SU-DHL-6 (cell line): ENCODE results near the gene DOCK11.

Source experiments
- H2AFZ ChIP-seq: fragments of 200-600 bp; sonication (generic); 2 replicates; pipeline ENCODE4 v1.6.1; 2014; ENCODE audit warnings: low read depth, mild to moderate bottlenecking, moderate library complexity, mixed read lengths, antibody characterized with exemption, low read length; ENCODE audit not compliant: severe bottlenecking
- H3F3A ChIP-seq: fragments of 200-600 bp; shearing (Covaris generic); 2 replicates; pipeline ENCODE4 v1.6.0; 2016; ENCODE audit warnings: antibody characterized with exemption, mild to moderate bottlenecking; ENCODE audit not compliant: insufficient read depth
- H3K27ac ChIP-seq: fragments of 200-600 bp; sonication (generic); 2 replicates; pipeline ENCODE4 v1.5.1; 2016; ENCODE audit warnings: low read depth, mild to moderate bottlenecking, low read length, moderate library complexity, mixed read lengths
- H3K27me3 ChIP-seq: fragments of 200-600 bp; sonication (generic), shearing (Covaris generic); 2 replicates; pipeline ENCODE4 v1.6.0; 2014; ENCODE audit warnings: mild to moderate bottlenecking, low read length
- H3K36me3 ChIP-seq: fragments of 200-600 bp; sonication (generic); 2 replicates; pipeline ENCODE4 v1.6.1; 2014; ENCODE audit warnings: mild to moderate bottlenecking, low read length, mixed read lengths
- H3K4me2 ChIP-seq: fragments of 300-600, 200-600 bp; shearing (Covaris generic), sonication (generic); 2 replicates; pipeline ENCODE4 v1.6.0; 2014; ENCODE audit warnings: low read length, low read depth, mild to moderate bottlenecking; ENCODE audit not compliant: poor library complexity, severe bottlenecking
- H3K4me3 ChIP-seq: fragments of 200-600 bp; sonication (generic); 2 replicates; pipeline ENCODE4 v1.5.1; 2014; ENCODE audit warnings: antibody characterized with exemption, low read length, mild to moderate bottlenecking, mixed read lengths; ENCODE audit not compliant: insufficient read depth, poor library complexity, severe bottlenecking
- H3K79me2 ChIP-seq: fragments of 200-600 bp; sonication (generic); 2 replicates; pipeline ENCODE4 v1.6.1; 2014; ENCODE audit warnings: mild to moderate bottlenecking, low read length, moderate library complexity; ENCODE audit not compliant: insufficient read depth
- H3K9ac ChIP-seq: fragments of 200-600 bp; sonication (generic); 2 replicates; pipeline ENCODE4 v1.7.0; 2014; ENCODE audit warnings: mild to moderate bottlenecking, low read length
- H3K9me2 ChIP-seq: fragments of 200-600 bp; sonication (generic); replicated peaks from 2 replicates; pipeline ENCODE4 v1.6.1; 2014; ENCODE audit warnings: low read length; ENCODE audit not compliant: insufficient read depth
- H3K9me3 ChIP-seq: fragments of 200-600 bp; sonication (generic); 2 replicates; pipeline ENCODE4 v1.6.1; 2014; ENCODE audit warnings: low read length, mixed read lengths; ENCODE audit not compliant: insufficient read depth
- H4K20me1 ChIP-seq: fragments of 200-600 bp; sonication (generic); 2 replicates; pipeline ENCODE4 v1.6.1; 2014; ENCODE audit warnings: low read depth, mild to moderate bottlenecking, antibody characterized with exemption, low read length, moderate library complexity, mixed read lengths
- EZH2phosphoT487 ChIP-seq: fragments of 200-600 bp; sonication (generic), shearing (Covaris generic); conservative IDR thresholded peaks from 2 replicates; pipeline ENCODE4 v1.6.1; 2018; ENCODE audit warnings: mild to moderate bottlenecking, antibody characterized with exemption, low read length, moderate library complexity, mixed read lengths
- TF ChIP-seq, protein P1 (sequence below): fragments of 200-600 bp; sonication (generic); IDR thresholded peaks from one replicate; pipeline ENCODE4 v1.5.1; 2017; ENCODE audit warnings: antibody characterized with exemption, mild to moderate bottlenecking, low read length, moderate library complexity; ENCODE audit not compliant: insufficient read depth, poor library complexity, severe bottlenecking

The DOCK11 gene

GRCh38 chrX:118685393-118685792 is 189.8 kb downstream of the DOCK11 start:
- no peak overlapping the region for H3K9ac ChIP-seq
- no peak overlapping the region for H2AFZ ChIP-seq
- H3K27ac ChIP-seq: no peak overlapping the region
- no peaks in the 10 kb centered on the region for H3F3A ChIP-seq
- no peaks in the 10 kb centered on the region for H4K20me1 ChIP-seq
- H3K4me3 ChIP-seq: no peak overlapping the region
- no peaks in the 10 kb centered on the region for H3K27me3 ChIP-seq
- TF ChIP-seq, protein P1, sequence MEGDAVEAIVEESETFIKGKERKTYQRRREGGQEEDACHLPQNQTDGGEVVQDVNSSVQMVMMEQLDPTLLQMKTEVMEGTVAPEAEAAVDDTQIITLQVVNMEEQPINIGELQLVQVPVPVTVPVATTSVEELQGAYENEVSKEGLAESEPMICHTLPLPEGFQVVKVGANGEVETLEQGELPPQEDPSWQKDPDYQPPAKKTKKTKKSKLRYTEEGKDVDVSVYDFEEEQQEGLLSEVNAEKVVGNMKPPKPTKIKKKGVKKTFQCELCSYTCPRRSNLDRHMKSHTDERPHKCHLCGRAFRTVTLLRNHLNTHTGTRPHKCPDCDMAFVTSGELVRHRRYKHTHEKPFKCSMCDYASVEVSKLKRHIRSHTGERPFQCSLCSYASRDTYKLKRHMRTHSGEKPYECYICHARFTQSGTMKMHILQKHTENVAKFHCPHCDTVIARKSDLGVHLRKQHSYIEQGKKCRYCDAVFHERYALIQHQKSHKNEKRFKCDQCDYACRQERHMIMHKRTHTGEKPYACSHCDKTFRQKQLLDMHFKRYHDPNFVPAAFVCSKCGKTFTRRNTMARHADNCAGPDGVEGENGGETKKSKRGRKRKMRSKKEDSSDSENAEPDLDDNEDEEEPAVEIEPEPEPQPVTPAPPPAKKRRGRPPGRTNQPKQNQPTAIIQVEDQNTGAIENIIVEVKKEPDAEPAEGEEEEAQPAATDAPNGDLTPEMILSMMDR: no peak
- TF ChIP-seq EZH2phosphoT487: no peak
- no peaks in the 10 kb centered on the region for H3K9me2 ChIP-seq
- H3K79me2 ChIP-seq: no peaks in the 10 kb centered on the region
- no peaks in the 10 kb centered on the region for H3K9me3 ChIP-seq
- H3K4me2 ChIP-seq: no peak overlapping the region
- H3K36me3 ChIP-seq: no peaks in the 10 kb centered on the region

DNA sequence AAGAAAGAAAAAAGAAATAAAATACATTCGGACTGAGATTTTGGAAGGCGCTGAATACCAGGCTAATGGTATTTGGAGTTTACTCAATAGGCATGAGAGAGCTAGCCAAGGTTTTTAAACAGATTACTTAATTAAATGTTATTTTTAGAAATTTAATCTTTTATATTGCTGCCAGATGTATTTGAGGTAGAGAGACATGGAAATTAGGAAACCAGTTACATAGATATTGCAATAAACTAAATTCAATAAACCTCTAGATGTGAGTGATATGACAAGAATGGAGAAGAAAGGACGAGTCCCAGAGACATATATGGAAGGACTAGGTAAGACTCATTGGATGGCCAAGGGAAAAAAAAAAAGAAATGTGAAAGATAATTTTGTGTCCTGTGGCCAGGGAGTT is 193.3 kb downstream of the DOCK11 start:
- H3K36me3 ChIP-seq: no peaks in the 10 kb centered on the region
- no peak overlapping the region for H3K9ac ChIP-seq
- no peaks in the 10 kb centered on the region for H3K9me2 ChIP-seq
- H2AFZ ChIP-seq: no peak overlapping the region
- H3K79me2 ChIP-seq: no peaks in the 10 kb centered on the region
- no peaks in the 10 kb centered on the region for H4K20me1 ChIP-seq
- H3K4me2 ChIP-seq: no peak overlapping the region
- H3K27me3 ChIP-seq: no peaks in the 10 kb centered on the region
- H3K9me3 ChIP-seq: no peaks in the 10 kb centered on the region
- H3K4me3 ChIP-seq: no peak overlapping the region
- TF ChIP-seq, protein P1: no peak
- no peak for TF ChIP-seq EZH2phosphoT487
- no peak overlapping the region for H3K27ac ChIP-seq
- no peaks in the 10 kb centered on the region for H3F3A ChIP-seq

- Histone ChIP-seq H3K9ac (no peak overlapping the region), H3K27me3 (no peaks in the 10 kb centered on the region), H4K20me1 (no peaks in the 10 kb centered on the region)
These were observed 198.2 kb downstream of the DOCK11 start for GRCh38 chrX:118693843-118694242.

More at GRCh38 chrX:118693843-118694242, 198.2 kb downstream of the DOCK11 start:
- Histone ChIP-seq H3K4me2 (no peak overlapping the region), H3K9me3 (no peaks in the 10 kb centered on the region), H3K36me3 (no peaks in the 10 kb centered on the region), H3F3A (no peaks in the 10 kb centered on the region), H3K27ac (no peak overlapping the region), H3K9me2 (no peaks in the 10 kb centered on the region), H2AFZ (no peak overlapping the region), H3K79me2 (no peaks in the 10 kb centered on the region), H3K4me3 (no peak overlapping the region)
- TF ChIP-seq EZH2phosphoT487: no peak
- TF ChIP-seq, protein P1: no peak
